ENCODE results near the gene XAF1.

Gene XAF1

DNA sequence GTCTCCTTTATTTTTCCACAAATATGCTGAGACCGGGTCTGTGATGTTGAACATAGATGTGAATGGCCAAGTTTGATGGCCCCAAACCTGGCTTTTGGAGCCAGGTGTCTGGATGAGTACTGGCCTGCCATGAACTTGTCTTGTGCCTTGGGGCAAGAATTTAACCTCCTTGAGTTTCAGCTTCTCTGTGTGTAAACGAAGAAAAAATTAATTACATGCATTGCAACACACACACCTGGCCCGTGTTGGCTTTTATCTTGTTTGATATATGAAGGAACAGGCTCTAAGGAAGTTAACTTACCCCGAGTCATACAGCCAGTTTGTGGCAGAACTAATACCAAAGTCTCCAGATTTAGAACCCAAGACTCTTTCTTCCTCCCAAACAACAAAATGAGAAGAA, 33.3 kb downstream of the XAF1 start:
- no peak for DNase-seq (ENCODE audit: insufficient read length, low spot score)
- TF ChIP-seq CTCF (IDR thresholded peaks at IDR 0.05; ENCODE audit: insufficient read depth, missing control alignments), result no peak
- FAIRE-seq, result no peak

DNA sequence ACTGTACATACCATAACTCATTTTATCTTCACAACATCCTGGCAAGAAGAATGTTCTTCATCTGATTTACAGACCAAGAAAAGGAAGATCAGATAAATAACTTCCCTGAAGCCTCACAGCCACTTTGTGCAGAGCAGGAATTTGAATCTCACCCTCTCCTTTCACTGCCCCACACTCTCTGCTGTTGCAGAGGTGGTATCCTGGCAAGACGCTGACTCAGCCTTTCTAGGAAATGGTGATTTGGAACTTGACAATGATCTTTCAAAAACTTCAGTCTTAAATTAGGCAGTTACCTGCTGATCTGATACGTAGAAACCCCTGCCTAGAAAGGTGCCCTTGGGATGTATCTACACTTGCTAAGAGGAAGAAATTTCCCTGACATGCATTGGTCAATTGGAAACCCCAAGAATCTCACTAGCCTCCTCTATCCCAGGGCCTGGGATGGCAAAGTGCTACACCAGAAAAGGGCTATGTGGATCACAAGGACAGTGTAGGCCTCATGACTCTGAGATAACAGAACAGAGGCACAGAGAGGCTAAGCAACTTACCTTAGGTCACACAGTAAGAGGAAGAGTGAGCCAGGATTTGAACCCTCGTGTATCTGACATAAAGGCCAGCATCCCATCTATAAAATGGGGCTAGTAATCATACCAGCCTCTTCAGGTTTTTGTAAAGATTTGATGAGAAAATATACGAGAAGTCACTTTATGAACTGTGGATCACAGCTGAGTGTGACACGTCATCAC, 38.1 kb downstream of the XAF1 start:
- FAIRE-seq (no peak), DNase-seq (ENCODE audit: insufficient read length, low spot score) (no peak)
- TF ChIP-seq CTCF (IDR thresholded peaks at IDR 0.05; ENCODE audit: insufficient read depth, missing control alignments), result no peak

- no peak for FAIRE-seq
These were observed 40.4 kb downstream of the XAF1 start for GRCh38 chr17:6796017-6796886.

GRCh38 chr17:6796887-6797490, 41.1 kb downstream of the XAF1 start:
- DNase-seq (ENCODE audit: insufficient read length, low spot score), result no peak
- FAIRE-seq, result no peak

More at GRCh38 chr17:6796017-6796886, 40.4 kb downstream of the XAF1 start:
- no peak for TF ChIP-seq CTCF (IDR thresholded peaks at IDR 0.05; ENCODE audit: insufficient read depth, missing control alignments)
- no peak for DNase-seq (ENCODE audit: insufficient read length, low spot score)

GRCh38 chr17:6797718-6798351, 42.0 kb downstream of the XAF1 start:
- FAIRE-seq, result no peak
- DNase-seq (ENCODE audit: insufficient read length, low spot score), result no peak
- no peak for TF ChIP-seq CTCF (IDR thresholded peaks at IDR 0.05; ENCODE audit: insufficient read depth, missing control alignments)

More at GRCh38 chr17:6796887-6797490, 41.1 kb downstream of the XAF1 start:
- no peak for TF ChIP-seq CTCF (IDR thresholded peaks at IDR 0.05; ENCODE audit: insufficient read depth, missing control alignments)

DNA sequence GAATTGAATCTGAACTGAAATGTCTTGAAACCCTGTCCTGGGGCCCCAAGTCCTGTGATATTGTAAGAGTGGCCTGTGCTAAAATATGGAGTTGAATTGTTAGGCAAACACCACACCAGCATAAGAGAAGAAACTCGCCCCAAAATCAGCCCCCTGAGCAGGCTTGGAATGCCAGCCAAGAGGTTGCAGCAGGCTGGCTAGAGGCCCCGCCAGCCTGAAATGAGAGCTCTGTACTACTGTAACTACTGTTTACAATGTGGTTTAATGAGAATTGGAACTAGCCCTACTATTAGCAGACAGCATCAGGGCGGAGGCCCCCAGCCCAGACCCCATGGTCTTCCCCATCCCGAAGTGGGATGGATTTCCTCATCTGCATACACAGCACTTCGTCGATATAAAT, 43.9 kb downstream of the XAF1 start:
- no peak for DNase-seq (ENCODE audit: insufficient read length, low spot score)
- FAIRE-seq, result no peak
- no peak for TF ChIP-seq CTCF (IDR thresholded peaks at IDR 0.05; ENCODE audit: insufficient read depth, missing control alignments)

Data from D721Med (cell line).